Effector memory CD4-positive, alpha-beta T cell (primary cell): Measurements from ENCODE around the gene PIERCE2.

Source experiments
- DNase-seq, 3 donors: peaks; one replicate each; pipeline ENCODE4 v3.0.0-alpha.2; 2020
- H3K27ac ChIP-seq: 2 replicates; pipeline ENCODE4 v1.7.0; 2013; ENCODE audit warnings: mild to moderate bottlenecking, low read length, moderate library complexity; ENCODE audit not compliant: insufficient read depth, poor library complexity, severe bottlenecking
- H3K27me3 ChIP-seq: replicated peaks from 2 replicates; pipeline ENCODE4 v1.7.0; 2013; ENCODE audit warnings: mild to moderate bottlenecking, low read length; ENCODE audit not compliant: insufficient read depth, control insufficient read depth, poor library complexity, severe bottlenecking
- H3K36me3 ChIP-seq: 2 replicates; pipeline ENCODE4 v1.7.0; 2013; ENCODE audit warnings: mild to moderate bottlenecking, low read length, moderate library complexity; ENCODE audit not compliant: control insufficient read depth, insufficient read depth
- H3K4me1 ChIP-seq: 2 replicates; pipeline ENCODE4 v1.7.0; 2013; ENCODE audit warnings: low read length, mild to moderate bottlenecking; ENCODE audit not compliant: control insufficient read depth, insufficient read depth, poor library complexity, severe bottlenecking
- H3K4me3 ChIP-seq: 2 replicates; pipeline ENCODE4 v1.7.0; 2013; ENCODE audit warnings: low read length, low read depth, mild to moderate bottlenecking; ENCODE audit not compliant: insufficient read depth, poor library complexity, severe bottlenecking
- H3K9me3 ChIP-seq: 2 replicates; pipeline ENCODE4 v1.7.0; 2013; ENCODE audit warnings: mild to moderate bottlenecking, low read length, moderate library complexity; ENCODE audit not compliant: control insufficient read depth

Gene PIERCE2

GRCh38 chr15:55468321-55468720 is 60.0 kb downstream of the PIERCE2 start:
- Histone ChIP-seq H3K4me3 (no peak overlapping the region), H3K9me3 (no peaks in the 10 kb centered on the region), H3K27me3 (no peaks in the 10 kb centered on the region), H3K4me1 (no peaks in the 10 kb centered on the region), H3K36me3 (no peaks in the 10 kb centered on the region), H3K27ac (no peak overlapping the region)
- DNase-seq: no peak
